Spleen (tissue), 7 donors: ENCODE data around the gene PPP1R3C.

ENCODE experiments used
- CTCF ChIP-seq, 11 experiments: fragments of 200-600 bp in 7 of 11; fragments of 450-650 bp in 4 of 11; sonication (generic) in 4 of 11; IDR thresholded peaks in 8 of 11; conservative IDR thresholded peaks in 3 of 11; 1 replicate in 7 of 11; 2 replicates in 4 of 11; pipeline versions ENCODE4 v1.4.0 to v1.8.0; 2016 to 2021; ENCODE audit warnings: antibody characterized with exemption in 11 of 11, inconsistent platforms in 4 of 11, mild to moderate bottlenecking in 1 of 11
- POLR2A ChIP-seq, 3 donors: fragments of 450-650 bp; IDR thresholded peaks; one replicate each; pipeline ENCODE4 v1.5.1; 2017; ENCODE audit warnings: antibody characterized with exemption in 3 of 3, mild to moderate bottlenecking in 1 of 3
- POLR2AphosphoS5 ChIP-seq, 3 donors: sonication (generic); formaldehyde crosslinking; IDR thresholded peaks; one replicate each; pipeline ENCODE4 v1.5.1; 2017; ENCODE audit warnings: antibody characterized with exemption in 3 of 3
- donor health status: DM: no; HTN: no; CAD: no; lungs with moderate emphysema.
- donor health status: DM: no; HTN: no; CAD: no.
- donor health status: DM: no; HTN: no; CAD: no.

GRCh38 chr10:91592266-91592975 lies 40.5 kb downstream of the PPP1R3C start:
- TF ChIP-seq POLR2A (IDR thresholded peaks at IDR 0.05): no peak
- TF ChIP-seq CTCF (IDR thresholded peaks at IDR 0.05 in 8 of 11, conservative IDR thresholded peaks at IDR 0.05 in 3 of 11): no peak
- no peak for TF ChIP-seq POLR2AphosphoS5 (IDR thresholded peaks at IDR 0.05)
